Measurements from ENCODE around the gene FBXW12.

- TF ChIP-seq CTCF (IDR thresholded peaks at IDR 0.05; ENCODE audit: low read depth, low read length), result no peak
- no peak for TF ChIP-seq EZH2phosphoT487 (IDR thresholded peaks at IDR 0.05; ENCODE audit: low read depth)
Observed at GRCh38 chr3:48418140-48418539, 46.1 kb downstream of the FBXW12 start.

Data from OCI-LY3 (cell line).